ENCODE results near the gene LARGE1. TPM values are rescaled to one million over a fixed set of nuclear protein-coding genes. Genes with fewer than 3 reads are reported as not detected.

Gene LARGE1
- total RNA-seq, 1 donor from 2014 or later = 35.5 TPM

DNA sequence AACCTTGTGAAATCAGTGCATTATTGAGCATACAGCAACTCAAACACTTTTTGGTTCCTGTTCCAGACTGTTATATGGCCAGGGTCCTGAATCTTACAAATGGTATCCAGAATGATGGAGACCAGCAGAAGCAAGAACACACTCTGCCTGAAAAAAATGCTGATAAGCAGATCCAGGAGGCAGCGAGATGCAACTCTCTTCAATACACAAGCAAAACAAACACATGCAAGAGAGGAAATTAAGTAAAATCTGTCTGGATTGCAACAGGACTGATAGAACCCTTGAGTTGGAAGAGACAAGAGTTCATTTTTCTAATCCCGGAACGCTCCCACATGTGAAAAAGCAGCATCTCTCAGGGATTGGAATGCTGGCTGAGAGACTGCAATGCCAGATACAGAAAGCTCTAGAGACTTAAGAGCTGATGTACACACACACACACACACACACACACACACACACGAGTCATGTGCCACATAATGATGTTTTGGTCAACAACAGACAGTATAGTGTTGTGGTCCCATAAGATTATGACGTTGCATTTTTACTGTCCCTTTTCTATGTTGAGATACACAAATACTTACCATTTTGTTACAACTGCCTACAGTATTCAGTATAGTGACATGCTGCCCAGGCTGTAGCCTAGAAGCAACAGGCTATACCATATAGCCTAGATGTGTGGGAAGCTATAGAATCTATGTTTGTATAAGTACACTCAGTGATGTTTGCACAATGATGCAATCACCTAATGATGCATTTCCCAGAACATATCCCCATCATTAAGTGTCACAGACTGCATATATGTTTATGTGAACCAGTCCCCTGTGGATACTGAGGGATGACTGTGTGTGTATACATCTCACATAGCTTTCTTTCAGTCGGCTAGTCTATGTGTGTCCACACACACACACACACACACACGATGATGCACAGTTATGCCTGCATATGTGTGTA is 406.6 kb downstream of the LARGE1 start:
- DNase-seq (ENCODE audit: low spot score in 2 of 2) (no peak), FAIRE-seq (no peak)

DNA sequence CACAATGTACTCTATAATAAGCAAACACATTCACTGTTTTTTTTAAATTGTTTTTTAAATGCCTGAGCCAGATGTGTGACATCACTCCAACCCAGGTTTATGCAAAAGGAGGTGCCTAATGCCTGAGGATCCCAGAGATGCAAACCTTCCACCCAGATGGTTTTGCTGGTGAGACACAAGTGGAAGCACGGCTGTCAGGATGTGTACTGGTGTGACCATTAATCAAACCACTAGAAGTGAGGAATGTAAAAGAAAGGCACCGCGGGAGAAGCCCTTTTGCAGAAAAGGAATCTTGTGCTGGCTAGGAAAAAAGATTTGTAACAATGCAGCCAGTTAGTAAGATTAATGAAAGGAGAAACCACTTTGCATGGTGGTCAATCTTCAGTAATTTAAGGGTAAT is 407.4 kb downstream of the LARGE1 start:
- FAIRE-seq (no peak), DNase-seq (ENCODE audit: low spot score in 2 of 2) (no peak)

DNA sequence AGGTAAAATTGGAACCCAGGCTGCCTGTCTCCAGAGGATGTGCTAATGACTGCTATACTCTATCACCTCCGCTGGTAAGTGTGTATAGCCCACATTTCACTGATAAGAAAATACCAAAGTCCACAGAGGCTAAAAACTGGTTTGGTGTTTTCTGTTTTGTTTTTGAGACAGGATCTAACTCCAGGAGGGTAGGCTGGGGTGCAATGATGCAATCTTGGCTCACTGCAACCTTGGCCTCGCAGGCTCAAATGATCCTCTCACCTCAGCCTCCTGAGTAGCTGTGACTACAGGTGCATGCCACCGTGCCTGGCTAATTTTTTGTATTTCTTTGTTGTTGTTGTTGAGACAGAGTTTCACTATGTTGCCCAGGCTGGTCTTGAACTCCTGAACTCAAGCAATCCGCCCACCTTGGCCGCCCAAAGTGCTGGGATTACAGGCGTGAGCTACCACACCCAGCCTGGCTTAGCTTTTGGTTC is 409.8 kb downstream of the LARGE1 start:
- FAIRE-seq = no peak
- no peak for DNase-seq (ENCODE audit: low spot score in 2 of 2)

DNA sequence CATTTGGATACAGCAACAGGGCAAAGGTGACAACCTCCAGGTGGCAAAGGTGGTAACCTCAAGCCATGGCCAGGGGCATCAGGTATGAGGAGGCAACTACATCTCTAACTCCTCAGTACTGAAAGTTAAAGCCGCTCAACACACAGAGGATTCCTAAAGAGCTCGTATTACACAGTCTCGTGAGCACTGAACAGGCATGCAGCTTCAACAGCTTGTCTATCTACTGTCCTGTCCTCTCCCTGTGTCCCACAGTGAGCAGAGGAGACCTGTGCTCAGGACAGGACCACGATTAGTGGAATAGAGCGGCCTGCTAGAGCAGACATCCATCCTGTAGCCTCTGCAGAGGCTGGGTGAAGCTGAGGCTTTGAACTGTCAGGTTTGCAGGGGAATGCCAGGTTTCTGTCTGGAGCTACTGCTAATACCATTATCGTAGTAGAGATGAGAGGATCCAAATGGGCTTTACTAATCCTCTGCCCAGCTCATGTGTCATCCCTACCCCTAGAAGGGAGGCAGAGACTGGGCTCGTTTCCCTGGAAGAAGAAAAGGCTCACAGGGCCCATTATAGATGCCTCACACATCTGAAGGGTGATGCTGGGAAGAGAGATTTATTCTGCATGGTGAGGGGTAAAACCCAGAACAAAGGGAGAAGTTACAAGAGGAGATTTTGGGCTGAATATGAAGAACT is 415.2 kb downstream of the LARGE1 start:
- FAIRE-seq (no peak), DNase-seq (ENCODE audit: low spot score in 2 of 2) (no peak)

DNA sequence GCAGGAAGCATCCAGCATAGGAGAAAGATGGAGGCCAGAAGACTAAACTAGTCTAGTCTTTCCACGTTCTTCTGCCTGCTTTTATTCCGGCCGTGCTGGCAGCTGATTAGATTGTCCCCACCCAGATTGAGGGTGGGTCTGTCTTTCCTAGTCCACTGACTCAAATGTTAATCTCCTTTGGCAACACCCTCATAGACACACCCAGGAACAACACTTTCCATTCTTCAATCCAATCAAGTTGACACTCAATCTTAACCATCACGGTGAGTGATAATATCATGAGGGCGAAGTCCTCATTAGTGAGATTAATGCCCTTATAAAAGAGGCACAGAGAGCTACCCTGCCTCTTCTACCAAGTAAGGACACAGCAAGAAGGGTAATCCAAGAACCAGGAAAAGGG is 424.2 kb downstream of the LARGE1 start:
- FAIRE-seq (no peak), DNase-seq (ENCODE audit: low spot score in 2 of 2) (no peak)

DNA sequence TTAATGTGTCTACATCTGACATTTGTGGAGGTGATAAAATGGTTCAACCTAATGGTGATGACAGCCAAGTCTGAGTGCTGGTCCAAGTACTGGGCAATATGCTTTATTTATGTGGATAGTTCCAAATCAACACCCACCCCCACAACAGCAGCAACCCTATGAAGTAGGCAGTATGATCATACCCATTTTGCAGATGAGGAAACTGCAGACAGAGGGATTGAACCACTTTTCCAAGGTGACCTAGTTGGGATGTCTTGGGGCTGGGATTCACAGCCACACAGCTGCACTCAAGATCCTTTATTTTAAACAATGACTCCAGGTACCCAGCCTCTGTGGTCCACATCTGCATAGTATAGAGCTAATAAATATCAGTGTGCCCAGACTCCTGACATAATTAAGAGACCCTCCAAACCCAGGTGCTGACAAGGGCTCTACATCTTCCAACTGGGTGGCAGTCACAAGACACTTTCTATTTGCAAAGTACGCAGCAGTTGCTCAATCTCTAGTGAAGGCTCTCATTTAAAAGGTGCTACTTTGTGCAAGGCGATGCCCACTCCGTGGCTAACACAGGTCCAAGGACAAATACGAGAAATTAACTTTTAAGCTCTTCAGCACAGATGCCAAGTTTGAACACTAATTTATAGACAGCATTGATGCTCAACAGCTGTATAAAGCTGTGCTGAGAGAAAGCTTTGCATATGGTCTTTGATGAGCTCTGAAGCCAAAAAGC is 426.6 kb downstream of the LARGE1 start:
- DNase-seq (ENCODE audit: low spot score in 2 of 2) (no peak), FAIRE-seq (no peak)

DNA sequence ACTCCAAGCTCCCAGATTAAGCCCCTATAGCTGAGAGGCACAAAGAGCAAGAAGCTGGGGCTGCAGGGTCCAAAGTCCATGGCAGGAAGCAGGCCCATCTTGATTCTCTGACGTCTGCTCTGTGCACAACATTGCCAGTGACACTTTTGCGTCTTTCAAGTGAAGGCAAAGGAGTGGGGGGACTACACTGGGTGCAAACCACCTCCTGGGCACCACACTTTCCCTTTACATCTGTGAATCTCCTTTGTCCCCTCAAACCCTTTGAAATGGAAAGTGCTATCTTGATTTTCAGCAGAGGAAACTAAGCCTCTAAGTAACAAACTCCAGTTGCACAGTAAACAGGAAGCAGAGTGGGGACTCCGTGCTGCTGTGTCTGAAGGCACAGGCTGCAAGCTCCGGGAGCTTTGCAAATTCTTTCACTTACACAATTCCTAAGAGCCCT is 428.0 kb downstream of the LARGE1 start:
- no peak for FAIRE-seq

DNA sequence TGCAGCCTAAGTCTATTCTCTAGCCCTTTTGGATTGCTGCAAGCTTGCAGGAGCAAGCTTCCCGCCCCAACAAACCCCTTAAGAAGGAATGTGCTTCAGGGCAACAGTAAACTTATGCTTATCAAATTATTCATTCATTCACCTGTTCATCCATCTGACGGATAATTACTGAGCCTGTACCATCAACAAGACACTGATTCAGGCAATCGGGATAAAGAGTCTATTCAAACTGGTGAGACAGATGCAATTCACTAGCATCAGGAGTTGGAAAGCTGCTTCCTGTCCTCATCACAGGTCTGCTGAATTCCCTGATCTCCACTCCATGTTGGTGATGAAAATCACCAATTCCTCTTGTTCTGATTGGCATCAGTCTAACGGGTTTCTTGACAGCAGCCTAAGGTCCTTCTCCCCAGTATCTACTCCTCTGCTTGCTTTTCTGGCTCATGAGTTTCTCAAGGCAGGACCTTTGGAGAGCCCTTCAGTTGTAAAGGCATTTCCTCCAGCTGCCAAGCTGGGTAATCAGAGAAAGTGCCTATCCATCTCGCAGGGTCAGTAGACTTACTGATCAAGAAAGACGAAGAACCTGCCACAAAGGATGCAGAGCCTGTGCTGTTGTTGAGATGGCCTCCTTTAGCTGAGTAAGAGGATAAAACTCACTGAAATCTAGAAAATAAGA is 433.1 kb downstream of the LARGE1 start:
- FAIRE-seq (no peak), DNase-seq (ENCODE audit: low spot score in 2 of 2) (no peak)

More for the DNA sequence above, 428.0 kb downstream of the LARGE1 start:
- no peak for DNase-seq (ENCODE audit: low spot score in 2 of 2)

DNA sequence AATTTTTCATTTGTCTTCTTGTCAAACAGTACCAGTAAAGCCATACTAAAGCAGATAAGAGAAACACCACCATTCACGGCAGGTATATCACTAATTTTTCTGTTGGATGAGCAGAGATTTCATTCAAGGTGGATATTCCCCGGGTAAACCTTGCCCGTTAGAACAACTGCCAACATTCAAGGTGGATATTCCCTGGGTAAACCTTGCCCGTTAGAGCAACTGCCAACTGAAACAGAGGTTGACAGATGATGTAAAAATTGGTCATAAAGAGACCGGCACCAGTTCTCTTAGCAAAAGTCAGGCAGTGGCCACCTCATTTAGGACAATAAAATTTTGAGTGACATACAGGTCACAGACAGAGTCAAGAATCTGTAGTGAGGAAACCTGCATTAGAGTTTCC is 438.7 kb downstream of the LARGE1 start:
- FAIRE-seq = no peak

DNA sequence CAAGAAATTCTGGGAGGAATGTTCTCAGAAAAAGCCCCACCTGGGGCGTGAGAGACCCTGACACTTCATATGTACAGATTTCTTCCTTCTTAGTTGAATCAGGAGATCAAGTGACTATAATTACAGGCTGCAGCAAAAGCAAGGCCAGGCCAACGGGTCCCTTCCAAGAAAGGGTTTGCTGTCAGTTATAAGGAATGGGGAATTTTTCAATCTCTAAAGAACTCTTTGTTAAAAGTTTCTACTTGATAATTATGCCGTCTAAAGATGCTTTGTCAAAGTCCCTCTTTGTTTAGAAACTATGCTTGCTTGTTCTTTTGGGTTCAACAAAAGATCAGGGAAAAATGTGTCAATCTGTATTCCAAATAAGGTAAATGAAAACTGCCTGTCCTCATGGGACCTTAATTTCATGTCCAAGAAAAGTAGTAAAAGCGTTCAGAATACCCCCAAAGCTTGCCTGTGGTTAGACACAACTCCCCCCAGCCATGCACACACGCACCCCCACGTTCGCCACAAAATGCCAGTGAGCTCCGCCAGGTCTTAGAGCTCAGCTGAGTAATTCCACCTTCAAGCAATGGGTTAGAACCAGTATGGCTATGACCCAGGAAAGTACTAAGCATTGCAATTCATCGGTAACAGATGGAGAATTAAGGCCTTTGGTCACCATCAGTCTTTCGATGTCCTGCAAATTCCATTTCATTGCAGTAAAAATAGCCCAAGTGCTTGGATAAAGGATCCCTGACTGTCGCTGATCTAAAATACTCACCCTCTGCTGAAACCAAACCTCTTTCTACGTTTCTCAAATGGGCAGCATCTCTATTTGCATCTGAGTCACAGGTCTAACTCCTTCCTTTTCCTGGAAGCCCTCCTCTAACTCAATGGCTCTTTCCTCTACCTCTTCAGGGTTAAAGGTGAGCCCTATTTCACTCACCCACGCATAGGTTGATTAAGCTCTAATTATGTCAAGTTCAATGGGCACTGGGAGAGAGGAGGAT is 442.9 kb downstream of the LARGE1 start:
- DNase-seq (ENCODE audit: low spot score in 2 of 2) (no peak), FAIRE-seq (no peak)

More for the DNA sequence above, 438.7 kb downstream of the LARGE1 start:
- no peak for DNase-seq (ENCODE audit: low spot score in 2 of 2)

DNA sequence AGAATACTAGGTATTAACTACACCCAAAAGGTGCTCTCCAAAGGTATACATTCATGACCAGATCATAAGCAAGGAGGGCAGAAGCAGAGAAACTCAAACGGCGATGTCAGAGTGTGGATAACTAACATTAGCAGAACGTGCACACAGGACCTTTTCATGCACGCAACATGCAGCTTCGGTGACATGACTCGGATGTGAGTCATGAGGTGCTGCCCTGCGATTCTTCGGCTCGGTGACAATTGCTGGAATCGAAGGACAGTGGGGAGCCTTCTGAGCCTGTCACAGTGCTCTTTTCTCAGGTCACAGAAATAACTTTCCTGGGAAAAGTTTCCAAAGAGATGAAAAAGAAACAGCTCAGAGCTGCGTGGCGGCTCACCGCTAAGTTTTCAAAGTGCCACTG is 443.6 kb downstream of the LARGE1 start:
- no peak for FAIRE-seq
- DNase-seq (ENCODE audit: low spot score in 2 of 2) = no peak

DNA sequence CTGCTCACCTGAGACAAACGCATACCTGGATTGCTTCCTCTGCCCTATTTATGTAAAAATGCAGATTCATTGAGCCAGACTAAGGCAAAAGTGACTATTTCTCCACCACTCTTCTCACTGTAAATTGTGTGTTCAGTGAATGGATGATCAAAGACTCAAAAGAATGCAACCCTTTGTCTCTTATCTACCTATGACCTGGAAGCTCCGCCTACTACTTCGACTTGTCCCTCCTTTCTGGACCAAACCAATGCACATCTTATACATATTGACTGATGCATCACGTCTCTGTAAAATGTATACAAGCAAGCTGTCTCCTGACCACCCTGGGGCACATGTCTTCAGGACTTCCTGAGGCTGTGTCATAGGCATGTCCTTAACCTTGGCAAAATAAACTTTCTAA is 444.1 kb downstream of the LARGE1 start:
- FAIRE-seq (no peak), DNase-seq (ENCODE audit: low spot score in 2 of 2) (no peak)

DNA sequence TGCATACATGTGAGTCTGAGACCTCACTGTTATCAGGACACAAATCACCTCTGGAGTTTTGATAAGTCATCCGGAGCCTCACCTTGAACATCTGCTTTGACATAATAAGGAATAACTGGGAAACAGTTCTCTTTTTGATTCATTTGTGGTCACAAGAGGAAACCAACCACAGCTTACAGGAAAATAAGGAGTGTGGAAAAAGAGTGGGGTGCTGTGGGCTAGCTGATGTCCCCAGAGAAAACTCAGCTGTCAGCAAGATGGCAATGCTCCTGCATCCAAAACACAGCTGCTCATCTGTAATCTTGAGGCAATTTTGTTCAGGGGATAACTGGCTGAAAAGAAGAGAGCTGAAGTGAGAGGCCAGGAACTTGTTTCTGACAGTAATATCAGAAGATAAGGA is 445.7 kb downstream of the LARGE1 start:
- DNase-seq (ENCODE audit: low spot score in 2 of 2) (no peak), FAIRE-seq (no peak)

DNA sequence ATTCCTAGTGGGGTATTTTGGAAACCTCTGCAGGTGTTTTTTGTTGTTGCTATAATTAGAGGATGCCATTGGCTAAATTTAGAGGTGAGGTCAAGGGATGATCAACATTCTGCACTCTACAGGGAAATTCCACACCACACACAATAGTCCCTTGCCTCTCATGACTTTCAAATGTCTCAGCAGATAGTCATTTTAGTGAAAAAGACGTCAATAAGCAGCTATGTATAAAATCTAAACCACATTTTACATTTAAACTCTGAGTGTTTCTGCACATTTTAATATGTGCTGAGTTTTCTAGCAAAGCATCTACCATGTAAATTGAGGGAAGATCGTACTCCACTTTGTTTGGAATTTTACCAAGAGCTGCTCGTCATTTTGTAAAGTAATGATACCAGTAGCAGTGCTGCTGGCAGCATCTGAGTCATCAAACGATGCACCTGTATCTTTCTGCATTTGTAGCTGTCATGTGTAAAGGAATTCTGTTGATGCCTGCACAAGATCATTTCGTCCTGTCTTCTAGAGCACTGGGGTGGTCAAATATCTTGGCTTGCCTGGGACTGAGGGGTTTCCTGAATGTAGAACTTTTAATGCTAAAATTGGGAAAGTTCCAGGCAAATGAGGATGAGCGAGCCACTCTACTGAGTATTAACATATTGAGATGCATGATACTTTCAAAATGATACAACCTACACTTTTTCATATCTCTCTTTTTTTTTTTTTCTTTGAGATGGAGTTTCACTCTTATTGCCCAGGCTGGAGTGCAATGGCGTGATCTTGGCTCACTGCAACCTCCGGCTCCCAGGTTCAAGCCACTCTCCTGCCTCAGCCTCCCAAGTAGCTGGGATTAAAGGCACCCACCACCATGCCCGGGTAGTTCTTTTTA is 447.6 kb downstream of the LARGE1 start:
- FAIRE-seq = no peak
- no peak for DNase-seq (ENCODE audit: low spot score in 2 of 2)

DNA sequence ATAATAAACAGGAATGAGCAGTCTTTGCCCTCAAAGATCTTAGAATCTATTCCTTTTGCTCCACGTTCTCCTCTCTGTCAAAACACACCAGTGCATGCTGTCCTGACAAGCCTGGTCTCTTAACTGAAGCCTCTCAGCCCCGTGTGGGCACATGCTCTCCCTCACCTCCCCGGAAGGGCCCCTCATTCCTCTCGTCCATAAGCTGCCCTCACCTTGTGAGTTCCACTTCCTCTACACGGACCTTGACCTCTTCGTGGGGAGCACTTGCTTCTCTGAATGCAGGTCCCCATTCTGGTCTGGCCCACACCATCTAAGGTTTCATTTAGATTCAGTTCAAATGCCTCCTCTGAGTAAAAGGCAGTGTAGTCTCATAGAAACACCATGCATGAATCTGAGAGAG is 449.8 kb downstream of the LARGE1 start:
- FAIRE-seq (no peak), DNase-seq (ENCODE audit: low spot score in 2 of 2) (no peak)

DNA sequence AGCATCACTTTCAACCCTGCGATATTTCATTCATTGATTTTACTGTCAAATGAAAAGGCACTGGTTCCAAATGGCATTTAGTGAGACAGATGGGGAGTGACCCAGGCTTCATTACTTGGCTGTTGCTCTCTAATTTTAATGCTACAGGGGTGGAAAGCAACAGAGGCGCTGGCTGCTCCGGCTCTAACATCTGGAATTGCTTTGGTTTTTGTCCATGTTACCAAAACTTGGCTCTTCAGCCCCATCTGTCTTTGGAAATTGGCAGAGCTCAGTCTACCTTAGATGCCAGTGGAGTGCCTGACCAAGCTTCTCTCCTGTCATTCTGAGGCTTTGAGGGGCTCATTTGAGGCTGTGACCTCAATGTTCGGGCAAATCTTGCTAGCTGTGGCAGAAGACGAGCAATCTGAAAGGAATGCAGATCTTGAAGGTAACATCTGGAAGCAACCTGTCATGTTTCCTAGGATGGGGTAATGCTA is 452.6 kb downstream of the LARGE1 start:
- no peak for DNase-seq (ENCODE audit: low spot score in 2 of 2)
- no peak for FAIRE-seq

DNA sequence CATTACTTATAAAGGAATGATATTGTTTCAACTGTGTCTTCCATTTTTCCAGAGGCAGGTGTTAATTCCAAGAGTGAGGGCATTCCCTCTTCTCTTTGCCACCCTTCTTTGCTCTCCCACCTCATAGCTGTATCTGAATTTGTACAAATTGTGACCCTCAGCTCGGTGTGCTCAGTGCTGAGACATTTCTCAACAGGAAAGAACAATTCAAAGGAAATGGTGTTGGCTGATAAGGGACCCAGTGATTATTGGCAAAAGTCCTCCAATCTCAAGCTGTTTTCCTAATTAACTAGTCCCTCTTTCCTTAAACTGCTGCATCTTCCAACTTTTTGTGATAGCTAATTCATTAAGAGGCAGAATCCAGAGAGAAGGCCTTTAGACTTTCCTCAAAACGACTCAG is 453.2 kb downstream of the LARGE1 start:
- FAIRE-seq (no peak), DNase-seq (ENCODE audit: low spot score in 2 of 2) (no peak)

DNA sequence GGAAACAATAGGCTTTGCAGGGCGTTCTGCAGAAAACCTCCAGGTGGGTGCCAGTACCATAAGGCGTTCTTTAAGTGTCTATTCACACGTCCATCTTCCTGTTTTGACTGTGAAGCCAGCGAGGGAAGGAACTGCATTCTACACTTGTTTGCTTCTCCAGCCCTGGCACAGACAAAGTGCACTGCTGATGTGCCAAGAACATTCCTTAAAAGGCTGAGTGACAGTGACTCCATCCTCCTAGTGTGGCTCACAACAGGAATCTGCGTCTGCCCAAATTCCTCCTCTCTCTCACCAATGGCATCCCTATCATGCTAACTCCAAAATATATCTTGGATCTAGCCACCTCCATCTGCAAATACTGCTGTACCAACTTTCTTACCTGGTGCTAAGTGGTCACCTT is 454.7 kb downstream of the LARGE1 start:
- DNase-seq (ENCODE audit: low spot score in 2 of 2) = no peak
- no peak for FAIRE-seq

Measured in frontal cortex (tissue), 4 donors.